Measurements from ENCODE around the gene CD59. TPM values are rescaled to one million over a fixed set of nuclear protein-coding genes. Genes with fewer than 3 reads are reported as not detected.

CD59 gene, protein sequence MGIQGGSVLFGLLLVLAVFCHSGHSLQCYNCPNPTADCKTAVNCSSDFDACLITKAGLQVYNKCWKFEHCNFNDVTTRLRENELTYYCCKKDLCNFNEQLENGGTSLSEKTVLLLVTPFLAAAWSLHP
- 15.5 TPM for total RNA-seq (2013)
- polyA plus RNA-seq (10 to 100 TPM in 2 of 3 donors, 1 to 10 TPM in 1; 3.7 to 34.9 (median 21.1) TPM), polyA minus RNA-seq (1.1 and 4.2 TPM in 2 replicates), total RNA-seq (7.8 to 92.4 (median 11.9) reads per million in 11 experiments)

DNA sequence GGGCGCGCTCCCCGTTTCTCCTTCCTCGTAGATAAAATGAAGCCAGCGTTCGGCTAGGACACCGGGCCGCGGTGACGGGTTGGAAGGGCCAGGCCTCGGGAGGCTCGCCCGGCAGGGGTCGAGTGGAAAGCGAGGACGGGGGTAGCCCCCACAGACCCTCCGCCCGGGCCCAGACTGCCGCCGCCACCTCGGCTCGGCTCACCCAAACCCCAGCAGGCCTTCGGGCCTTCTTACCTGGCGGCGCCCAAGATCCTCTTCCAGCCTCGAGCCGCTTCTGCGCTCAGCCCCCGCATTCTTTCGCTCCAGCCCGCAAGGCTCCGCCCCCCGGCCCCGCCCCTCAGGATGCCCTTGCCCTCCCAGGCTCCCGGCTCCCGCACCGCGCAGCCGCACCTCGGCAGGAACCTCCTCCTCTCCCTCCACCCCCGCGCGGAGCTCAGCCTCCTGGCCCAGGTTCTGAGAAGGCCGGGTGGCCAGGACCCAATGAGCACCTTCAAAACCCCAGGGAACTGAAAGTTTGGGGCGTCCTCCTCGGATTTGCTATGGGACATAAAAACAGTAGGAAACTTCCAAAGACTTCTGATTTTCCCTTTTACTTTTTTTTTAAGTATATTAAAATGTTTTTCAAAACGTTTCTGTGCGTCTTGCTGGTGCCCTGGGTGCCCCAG, at the start of gene CD59:
CD59 (minus strand) TSS at position 276 of the 665 bp plus-strand sequence. CDS start 13,978 bp downstream, outside the sequence.
- under 1% methylated on average over 46 of the region's 48 CpGs for WGBS (ENCODE audit: insufficient coverage)

DNA sequence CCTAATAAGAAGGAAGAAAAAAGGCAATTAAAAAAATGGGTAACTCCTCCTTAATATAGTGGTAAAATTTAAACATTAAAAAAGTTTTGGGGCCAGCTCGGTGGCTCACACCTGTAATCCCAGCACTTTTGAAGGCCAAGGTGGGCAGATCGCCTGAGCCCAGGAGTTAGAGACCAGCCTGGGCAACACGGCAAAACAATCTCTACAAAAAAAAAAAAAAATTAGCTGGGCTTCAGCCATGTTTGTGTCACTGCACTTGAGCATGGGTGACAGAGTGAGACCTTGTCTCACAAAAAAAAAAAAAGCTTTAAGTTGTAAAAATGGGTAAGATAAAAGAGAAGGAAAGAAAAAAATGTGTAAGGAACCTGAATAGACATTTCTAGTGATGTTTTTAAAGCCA, 49.4 kb upstream of the CD59 start:
- Mint-ChIP-seq H3K9me3 (peaks cover 0 to 4% (median 0%) of the 10 kb centered on the region in 7 donors), H3K36me3 (no peaks in the 10 kb centered on the region), H3K27ac (no peak overlapping the region), H3K4me3 (peak overlapping the region in 1 of 2 donors; percentile 29), H3K4me1 (peaks cover 5% of the 10 kb centered on the region), H3K27me3 (ENCODE audit: low read depth in 3 of 3) (peaks cover 4 to 12% (median 10%) of the 10 kb centered on the region in 3 donors)
- intact Hi-C loops (cut with micrococcal nuclease): no loop called here
- no peak for DNase-seq
- Histone ChIP-seq H3K27me3 (ENCODE audit: control insufficient read depth in 2 of 2, insufficient read depth in 2 of 2, low read length in 2 of 2) (peaks cover 3 to 4% of the 10 kb centered on the region in 2 donors), H3K36me3 (replicated peaks in 1 of 2; ENCODE audit: control insufficient read depth in 1 of 2, insufficient read depth in 2 of 2, low read length in 2 of 2) (no peaks in the 10 kb centered on the region), H3K79me2 (ENCODE audit: insufficient read depth, low read length) (no peaks in the 10 kb centered on the region), H2AFZ (ENCODE audit: insufficient read depth, low read depth, low read length, poor library complexity, severe bottlenecking) (no peak overlapping the region), H4K20me1 (ENCODE audit: insufficient read depth, low read length) (no peaks in the 10 kb centered on the region), H3K9ac (ENCODE audit: insufficient read depth, low read length, poor library complexity, severe bottlenecking) (no peak overlapping the region), H3K4me2 (replicated peaks; ENCODE audit: extremely low read depth, low read length, poor library complexity, severe bottlenecking) (no peak overlapping the region), H3K4me1 (ENCODE audit: control insufficient read depth in 1 of 2, insufficient read depth in 2 of 2, low read length in 2 of 2) (peaks cover 3 to 4% of the 10 kb centered on the region in 2 donors), H3K27ac (ENCODE audit: low read depth in 1 of 2, low read length in 2 of 2) (no peak overlapping the region), H3K4me3 (replicated peaks in 1 of 3; ENCODE audit: low read depth in 2 of 3, low read length in 3 of 3) (no peak overlapping the region), H3K9me3 (replicated peaks in 1 of 2; ENCODE audit: control insufficient read depth in 1 of 2, insufficient read depth in 1 of 2, low read length in 2 of 2) (no peaks in the 10 kb centered on the region)
- WGBS (ENCODE audit: insufficient coverage): no CpG with 5 or more reads among the region's 3 CpGs
- TF ChIP-seq, protein P1, sequence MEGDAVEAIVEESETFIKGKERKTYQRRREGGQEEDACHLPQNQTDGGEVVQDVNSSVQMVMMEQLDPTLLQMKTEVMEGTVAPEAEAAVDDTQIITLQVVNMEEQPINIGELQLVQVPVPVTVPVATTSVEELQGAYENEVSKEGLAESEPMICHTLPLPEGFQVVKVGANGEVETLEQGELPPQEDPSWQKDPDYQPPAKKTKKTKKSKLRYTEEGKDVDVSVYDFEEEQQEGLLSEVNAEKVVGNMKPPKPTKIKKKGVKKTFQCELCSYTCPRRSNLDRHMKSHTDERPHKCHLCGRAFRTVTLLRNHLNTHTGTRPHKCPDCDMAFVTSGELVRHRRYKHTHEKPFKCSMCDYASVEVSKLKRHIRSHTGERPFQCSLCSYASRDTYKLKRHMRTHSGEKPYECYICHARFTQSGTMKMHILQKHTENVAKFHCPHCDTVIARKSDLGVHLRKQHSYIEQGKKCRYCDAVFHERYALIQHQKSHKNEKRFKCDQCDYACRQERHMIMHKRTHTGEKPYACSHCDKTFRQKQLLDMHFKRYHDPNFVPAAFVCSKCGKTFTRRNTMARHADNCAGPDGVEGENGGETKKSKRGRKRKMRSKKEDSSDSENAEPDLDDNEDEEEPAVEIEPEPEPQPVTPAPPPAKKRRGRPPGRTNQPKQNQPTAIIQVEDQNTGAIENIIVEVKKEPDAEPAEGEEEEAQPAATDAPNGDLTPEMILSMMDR (IDR thresholded peaks at IDR 0.05): no peak

More for the DNA sequence above, at the start of gene CD59:
- Histone ChIP-seq H2AFZ (ENCODE audit: insufficient read depth, low read depth, low read length, poor library complexity, severe bottlenecking) (peak within 1 kb of the TSS; percentile 96), H3K79me2 (ENCODE audit: insufficient read depth, low read length) (no peaks in the 10 kb centered on the region), H3K9ac (ENCODE audit: insufficient read depth, low read length, poor library complexity, severe bottlenecking) (peak within 1 kb of the TSS; percentile 72), H3K4me2 (replicated peaks; ENCODE audit: extremely low read depth, low read length, poor library complexity, severe bottlenecking) (peak within 1 kb of the TSS; percentile 99), H3K4me3 (replicated peaks in 1 of 3; ENCODE audit: low read depth in 2 of 3, low read length in 3 of 3) (peak within 1 kb of the TSS; percentile 55 to 83 (median 76)), H3K36me3 (replicated peaks in 1 of 2; ENCODE audit: control insufficient read depth in 1 of 2, insufficient read depth in 2 of 2, low read length in 2 of 2) (no peaks in the 10 kb centered on the region), H4K20me1 (ENCODE audit: insufficient read depth, low read length) (no peaks in the 10 kb centered on the region), H3K4me1 (ENCODE audit: control insufficient read depth in 1 of 2, insufficient read depth in 2 of 2, low read length in 2 of 2) (peaks cover 35 to 41% of the 10 kb centered on the region in 2 donors), H3K9me3 (replicated peaks in 1 of 2; ENCODE audit: control insufficient read depth in 1 of 2, insufficient read depth in 1 of 2, low read length in 2 of 2) (no peaks in the 10 kb centered on the region), H3K27me3 (ENCODE audit: control insufficient read depth in 2 of 2, insufficient read depth in 2 of 2, low read length in 2 of 2) (peaks cover 11 to 30% of the 10 kb centered on the region in 2 donors), H3K27ac (ENCODE audit: low read depth in 1 of 2, low read length in 2 of 2) (peak within 1 kb of the TSS in 1 of 2 donors; percentile 12)
- Mint-ChIP-seq H3K9me3 (peaks cover 0 to 3% (median 0%) of the 10 kb centered on the region in 7 donors), H3K4me3 (peak within 1 kb of the TSS; percentile 87 to 94), H3K27ac (peak within 1 kb of the TSS in 4 of 7 donors; percentile 2 to 78 (median 50)), H3K27me3 (ENCODE audit: low read depth in 3 of 3) (peaks cover 30 to 43% (median 33%) of the 10 kb centered on the region in 3 donors), H3K36me3 (peaks cover 0 to 2% of the 10 kb centered on the region in 2 donors), H3K4me1 (peaks cover 38% of the 10 kb centered on the region)
- peak; percentile 44 to 65 (median 53) for DNase-seq
- TF ChIP-seq, protein P1 (IDR thresholded peaks at IDR 0.05): no peak
- intact Hi-C loops (cut with micrococcal nuclease): loop anchor here in 1 of 2 donors (10.0 kb wide), 1 partner anchor 371 kb away; no protein-coding TSS in a partner anchor

Data from CD14-positive monocyte (primary cell).